Activated CD4-positive, alpha-beta T cell treated with anti-CD3 and anti-CD28 coated beads, Interleukin-2, Interleukin-6, amounts not matched to agents 100 ng/mL and 50 ng/mL, durations not matched to agents 16 hours and 8 hours (primary cell): ENCODE measurements around the gene FHIP2A.
"Not testable (repeated sequence)": the region's sequence is repeated elsewhere in the genome, so short reads cannot be mapped to it uniquely, and the experiment has no call there.

ENCODE experiments used
- DNase-seq: peaks from one replicate; pipeline ENCODE4 v3.0.0-alpha.2; 2020

FHIP2A gene, protein sequence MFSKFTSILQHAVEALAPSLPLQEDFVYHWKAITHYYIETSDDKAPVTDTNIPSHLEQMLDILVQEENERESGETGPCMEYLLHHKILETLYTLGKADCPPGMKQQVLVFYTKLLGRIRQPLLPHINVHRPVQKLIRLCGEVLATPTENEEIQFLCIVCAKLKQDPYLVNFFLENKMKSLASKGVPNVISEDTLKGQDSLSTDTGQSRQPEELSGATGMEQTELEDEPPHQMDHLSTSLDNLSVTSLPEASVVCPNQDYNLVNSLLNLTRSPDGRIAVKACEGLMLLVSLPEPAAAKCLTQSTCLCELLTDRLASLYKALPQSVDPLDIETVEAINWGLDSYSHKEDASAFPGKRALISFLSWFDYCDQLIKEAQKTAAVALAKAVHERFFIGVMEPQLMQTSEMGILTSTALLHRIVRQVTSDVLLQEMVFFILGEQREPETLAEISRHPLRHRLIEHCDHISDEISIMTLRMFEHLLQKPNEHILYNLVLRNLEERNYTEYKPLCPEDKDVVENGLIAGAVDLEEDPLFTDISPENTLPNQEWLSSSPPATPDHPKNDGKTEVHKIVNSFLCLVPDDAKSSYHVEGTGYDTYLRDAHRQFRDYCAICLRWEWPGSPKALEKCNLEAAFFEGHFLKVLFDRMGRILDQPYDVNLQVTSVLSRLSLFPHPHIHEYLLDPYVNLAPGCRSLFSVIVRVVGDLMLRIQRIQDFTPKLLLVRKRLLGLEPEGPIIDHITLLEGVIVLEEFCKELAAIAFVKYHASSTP

DNA sequence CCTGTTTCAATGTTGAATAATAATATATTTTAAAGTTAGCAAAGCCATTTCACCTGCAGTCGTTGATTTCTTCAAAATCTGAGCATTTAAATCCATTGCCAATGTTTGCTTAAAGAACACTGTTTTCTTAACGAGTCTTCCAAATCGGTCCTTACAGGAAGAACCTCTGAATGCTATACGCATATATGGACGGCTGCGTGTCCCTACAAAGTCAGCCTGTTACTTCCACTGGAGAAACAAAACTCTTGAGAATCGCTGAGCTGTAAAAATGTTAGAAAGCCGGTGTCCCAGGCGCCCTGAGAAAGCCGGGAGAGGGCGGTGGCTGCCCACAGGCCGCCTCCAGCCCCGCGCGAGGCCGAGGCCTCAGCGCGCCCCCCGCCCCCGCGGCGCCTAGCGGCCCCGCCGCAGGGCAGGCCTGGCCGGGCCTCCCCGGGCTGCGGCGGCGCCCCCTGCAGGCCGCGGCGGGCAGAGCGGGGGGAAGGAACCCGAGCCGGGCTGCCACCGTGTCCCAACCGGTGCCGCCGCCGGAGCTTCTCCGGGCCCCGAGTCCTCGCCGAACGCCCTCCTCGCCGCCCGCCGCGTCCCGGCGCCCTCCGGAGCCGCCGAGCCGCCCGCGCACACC, at the start of gene FHIP2A:
TSS of gene FHIP2A (plus strand) at position 488 of the 622 bp plus-strand sequence. CDS start 299 bp downstream, outside the sequence.
- peak; percentile 91 for DNase-seq

DNA sequence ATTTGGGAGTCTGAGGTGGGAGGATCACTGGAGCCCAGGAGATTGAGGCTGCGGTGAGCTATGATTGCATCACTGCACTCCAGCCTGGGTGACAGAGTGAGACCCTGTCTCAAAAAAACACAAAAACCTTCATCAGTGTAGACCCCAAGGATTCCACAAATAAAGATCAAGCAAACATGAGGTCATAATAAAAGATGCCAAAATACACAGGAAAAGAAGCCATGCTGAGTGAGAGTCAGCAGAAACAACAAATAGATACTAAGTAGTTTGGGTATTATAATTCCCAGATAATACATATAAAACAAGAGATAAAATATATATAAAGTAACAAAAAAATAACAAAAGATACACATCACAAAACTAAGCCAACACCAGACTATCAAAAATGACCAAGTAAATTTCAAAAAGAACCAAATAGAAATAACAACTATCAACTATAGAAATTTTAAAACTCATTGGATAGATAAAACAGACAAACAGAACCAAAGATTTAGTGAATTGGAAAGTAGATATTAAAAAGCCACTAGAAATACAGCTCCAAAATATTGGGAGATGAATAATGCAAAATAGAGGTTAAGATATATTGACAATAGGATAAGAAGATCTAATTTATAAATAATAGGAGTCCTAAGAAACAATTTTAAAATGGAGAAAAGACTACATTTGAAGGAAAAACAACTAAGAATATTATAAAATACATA, 48.9 kb upstream of the FHIP2A start:
- DNase-seq: no peak

DNA sequence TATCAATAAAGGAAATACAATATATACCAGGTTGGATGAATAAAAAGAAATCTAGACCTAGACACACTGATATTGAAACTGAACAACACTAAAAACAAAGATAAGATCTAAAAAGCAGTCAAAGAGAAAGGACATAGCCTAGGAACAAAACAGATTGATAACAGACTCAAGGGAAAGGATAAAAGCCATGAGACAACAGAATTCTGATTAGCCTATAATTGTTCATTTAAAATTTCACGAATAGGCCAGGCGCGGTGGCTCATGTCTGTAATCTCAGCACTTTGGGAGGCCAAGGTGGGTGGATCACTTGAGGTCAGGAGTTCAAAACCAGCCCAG, 48.4 kb upstream of the FHIP2A start:
- peak; percentile 11 for DNase-seq

DNA sequence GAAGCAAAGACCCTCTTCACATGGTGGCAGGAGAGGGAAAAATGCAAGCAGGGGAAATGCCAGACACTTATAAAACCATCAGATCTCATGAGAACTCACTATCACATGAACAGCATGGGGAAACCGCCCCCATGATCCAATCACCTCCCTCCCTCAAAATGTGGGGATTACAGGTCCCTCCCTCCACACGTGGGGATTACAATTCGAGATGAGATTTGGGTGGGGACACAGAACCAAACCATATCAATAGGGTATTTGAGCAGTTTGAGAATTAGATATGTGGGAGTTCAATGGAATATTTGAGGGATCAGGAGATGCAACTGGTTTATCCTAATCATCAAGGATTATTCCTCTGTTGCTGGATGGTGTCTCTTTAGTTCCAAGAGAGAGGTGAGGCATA, 46.5 kb upstream of the FHIP2A start:
- DNase-seq: not testable (repeated sequence)

DNA sequence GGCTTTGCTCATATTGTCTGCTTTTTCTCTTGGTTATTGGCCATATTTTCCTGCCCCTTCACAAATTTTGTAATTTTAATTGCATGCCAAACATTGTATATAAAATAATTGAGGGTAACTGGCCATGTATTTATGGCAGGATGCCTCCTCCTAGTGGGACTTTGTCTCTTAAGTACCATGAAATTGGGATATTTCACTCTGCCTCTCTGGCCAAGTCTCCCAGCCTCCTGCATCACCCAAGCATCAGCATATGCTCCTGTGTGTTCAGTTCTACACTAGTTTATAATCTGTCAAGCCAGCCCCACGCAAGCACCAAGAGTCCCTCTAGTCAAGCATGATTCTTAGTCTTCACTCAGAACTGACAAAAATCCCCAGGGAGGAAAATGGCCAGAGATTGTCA, 44.2 kb upstream of the FHIP2A start:
- DNase-seq: no peak

DNA sequence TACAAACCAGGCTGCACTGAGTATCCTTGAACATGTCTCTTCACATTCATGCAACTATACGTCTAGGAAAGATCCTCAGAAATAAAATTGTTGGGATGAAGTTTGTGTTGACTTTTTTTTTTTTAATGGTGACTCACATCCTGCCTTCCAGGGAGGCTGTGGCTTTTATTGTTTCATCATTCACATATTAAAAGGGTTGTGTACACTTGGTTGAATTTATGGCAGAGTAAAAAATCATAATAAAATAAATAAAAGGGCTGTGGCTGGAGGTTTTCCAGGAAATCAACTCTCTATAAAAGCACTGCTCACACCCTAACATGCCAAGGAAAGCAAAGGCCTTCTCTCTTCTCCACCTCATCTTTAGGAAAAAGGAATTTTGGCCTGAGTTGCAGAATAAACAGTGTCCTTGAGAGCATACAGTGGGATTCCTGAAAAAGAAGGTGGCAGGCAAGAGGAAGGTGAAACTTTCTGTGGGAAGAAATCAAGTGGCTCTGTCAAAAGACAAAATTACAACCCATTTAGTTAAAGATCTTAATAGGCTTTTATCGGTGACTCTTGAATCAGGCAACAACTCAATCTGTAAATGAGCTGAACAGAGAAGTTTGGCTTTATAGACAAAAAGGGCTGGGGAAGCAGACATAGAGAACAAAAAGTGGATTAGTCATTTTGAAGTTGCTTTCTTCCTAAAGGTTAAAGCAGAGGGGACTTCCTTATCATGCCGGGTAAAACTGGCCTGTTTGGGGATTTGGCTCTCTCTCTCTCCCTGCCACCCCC, 41.6 kb upstream of the FHIP2A start:
- no peak for DNase-seq

DNA sequence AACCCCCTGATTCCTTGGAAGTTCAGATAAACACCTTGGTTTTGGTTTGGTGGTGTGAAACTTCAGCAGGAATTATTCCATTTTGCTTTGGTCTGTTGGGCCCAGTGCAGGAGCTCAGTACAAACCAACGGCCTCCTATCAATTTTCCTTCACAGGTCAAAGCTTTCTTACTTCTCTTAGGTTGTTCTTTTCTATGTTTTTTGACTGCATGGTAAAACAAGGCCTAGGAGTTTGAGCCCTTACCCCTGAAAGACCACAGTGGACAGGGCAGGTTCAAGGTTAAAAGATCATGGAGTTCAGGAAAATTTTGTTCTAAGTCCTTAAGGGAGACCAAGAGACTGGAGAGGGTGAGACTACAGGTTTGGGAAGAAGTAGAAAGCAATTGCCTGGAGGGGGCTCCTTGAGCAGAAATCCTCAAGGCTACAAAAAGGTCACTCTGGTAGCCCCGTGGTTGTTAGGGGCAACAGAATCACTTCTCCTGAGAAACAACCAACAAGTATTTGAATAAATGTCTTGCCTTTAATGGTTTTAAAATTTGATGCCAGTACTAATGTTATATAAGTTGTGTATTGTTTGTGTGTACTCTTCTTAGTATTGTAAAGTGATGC, 40.9 kb upstream of the FHIP2A start:
- DNase-seq: no peak

DNA sequence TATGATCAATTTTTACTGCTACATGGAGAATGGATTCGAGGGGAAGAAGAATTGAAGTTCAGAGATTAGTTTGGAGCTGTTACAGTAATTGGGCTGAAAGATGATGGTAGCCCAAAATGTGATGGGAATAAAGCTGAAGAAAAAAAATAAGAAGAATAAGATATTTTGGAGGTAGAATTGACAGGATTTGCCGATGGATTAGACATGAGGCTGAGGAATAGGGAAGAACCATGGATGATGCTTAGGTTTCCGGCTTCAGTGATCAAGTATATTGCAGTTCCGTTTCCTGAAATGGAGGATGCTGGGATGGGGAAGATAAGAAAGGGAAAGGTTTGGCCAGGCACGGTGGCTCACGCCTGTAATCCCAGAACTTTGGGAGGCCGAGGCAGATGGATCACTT, 38.9 kb upstream of the FHIP2A start:
- no peak for DNase-seq

DNA sequence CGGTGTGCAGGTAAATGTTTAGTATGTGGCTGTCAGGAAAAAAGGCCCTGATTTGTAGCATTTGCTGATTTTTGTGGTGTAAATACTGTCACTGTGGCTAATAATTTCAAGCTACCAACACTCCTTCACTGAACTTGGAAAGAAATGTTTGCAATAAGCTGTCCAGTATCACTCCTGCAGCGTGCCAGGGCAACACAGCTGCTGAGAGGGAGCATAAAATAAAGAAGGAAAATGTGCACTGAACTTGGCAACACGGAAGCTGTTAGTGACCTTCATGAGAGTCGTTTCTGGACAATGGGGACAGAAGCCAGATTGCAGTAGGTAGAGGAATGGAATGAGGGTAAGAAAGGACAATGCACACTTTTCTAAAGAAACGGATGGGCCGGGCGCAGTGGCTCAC, 37.9 kb upstream of the FHIP2A start:
- DNase-seq: no peak

DNA sequence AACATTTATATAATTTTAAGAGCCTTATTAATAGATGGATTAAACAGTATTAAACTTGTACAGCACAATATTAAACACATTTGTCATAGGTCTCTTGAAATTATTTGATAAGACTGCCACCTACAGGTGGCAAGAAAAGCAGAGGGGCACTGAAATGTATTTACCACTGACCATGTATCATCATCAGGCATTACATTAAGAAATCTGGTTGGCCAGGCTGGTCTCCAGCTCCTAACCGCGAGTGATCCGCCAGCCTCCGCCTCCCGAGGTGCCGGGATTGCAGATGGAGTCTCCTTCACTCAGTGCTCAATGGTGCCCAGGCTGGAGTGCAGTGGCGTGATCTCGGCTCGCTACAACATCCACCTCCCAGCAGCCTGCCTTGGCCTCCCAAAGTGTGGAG, 35.1 kb upstream of the FHIP2A start:
- DNase-seq: peak; percentile 45

DNA sequence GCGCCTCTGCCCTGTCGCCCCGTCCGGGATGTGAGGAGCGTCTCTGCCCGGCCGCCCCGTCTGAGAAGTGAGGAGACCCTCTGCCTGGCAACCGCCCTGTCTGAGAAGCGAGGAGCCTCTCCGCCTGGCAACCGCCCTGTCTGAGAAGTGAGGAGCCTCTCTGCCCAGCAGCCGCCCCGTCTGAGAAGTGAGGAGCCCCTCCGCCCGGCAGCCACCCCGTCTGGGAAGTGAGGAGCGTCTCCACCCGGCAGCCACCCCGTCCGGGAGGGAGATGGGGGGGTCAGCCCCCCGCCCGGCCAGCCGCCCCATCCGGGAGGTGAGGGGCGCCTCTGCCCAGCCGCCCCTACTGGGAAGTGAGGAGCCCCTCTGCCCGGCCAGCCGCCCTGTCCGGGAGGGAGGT, 34.4 kb upstream of the FHIP2A start:
- DNase-seq: not testable (repeated sequence)

DNA sequence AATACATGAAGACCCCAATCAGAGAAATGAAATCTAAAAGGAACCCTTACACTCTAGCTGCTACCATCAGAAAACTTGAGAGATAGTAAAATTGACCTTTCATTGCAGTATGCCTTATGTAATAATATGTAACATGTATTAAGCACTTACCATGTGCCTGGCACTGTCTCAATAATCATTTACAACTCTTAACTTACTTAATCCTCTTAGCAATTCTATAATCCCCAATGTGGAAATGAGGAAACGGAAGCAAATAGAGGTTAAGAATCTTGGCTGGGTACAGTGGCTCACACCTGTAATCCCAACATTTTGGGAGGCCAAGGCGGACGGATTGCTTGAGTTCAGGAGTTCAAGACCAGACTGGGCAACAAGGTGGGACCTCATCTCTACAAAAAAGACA, 29.8 kb upstream of the FHIP2A start:
- no peak for DNase-seq

DNA sequence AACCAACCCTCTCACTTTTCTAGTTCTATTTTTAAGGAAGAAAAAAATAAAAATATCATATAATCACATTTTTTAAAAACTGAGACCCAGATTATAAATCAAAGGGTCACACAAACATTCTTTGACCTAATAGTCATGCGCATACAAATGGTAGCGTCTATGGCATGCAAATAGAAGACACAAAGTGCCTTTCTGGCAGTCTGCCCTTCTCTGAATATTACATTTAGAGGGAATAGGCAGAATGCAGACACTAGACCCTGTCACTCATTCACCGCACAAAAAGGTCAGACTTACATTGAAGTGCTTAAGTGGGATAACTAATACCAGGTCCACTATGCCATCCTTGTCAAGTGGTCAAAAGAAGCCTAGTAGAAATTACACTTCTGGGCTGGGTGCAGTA, 26.5 kb upstream of the FHIP2A start:
- DNase-seq: no peak

DNA sequence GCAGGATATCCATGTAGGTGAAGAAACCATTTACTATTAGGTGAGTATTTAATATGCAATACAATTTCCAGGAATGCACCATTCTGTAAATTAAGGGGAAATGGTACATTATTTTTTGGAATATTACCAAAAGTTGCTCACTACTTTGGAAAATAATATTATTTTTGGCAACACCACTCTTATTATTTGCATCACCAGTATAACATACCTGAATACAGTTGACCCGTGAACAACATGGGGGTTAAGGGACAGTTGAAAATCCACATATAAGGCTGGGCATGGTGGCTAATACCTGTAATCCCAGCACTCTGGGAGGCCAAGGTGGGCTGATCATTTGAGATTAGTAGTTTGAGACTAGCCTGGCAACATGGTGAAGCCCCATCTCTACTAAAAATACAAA, 21.2 kb upstream of the FHIP2A start:
- DNase-seq: no peak

DNA sequence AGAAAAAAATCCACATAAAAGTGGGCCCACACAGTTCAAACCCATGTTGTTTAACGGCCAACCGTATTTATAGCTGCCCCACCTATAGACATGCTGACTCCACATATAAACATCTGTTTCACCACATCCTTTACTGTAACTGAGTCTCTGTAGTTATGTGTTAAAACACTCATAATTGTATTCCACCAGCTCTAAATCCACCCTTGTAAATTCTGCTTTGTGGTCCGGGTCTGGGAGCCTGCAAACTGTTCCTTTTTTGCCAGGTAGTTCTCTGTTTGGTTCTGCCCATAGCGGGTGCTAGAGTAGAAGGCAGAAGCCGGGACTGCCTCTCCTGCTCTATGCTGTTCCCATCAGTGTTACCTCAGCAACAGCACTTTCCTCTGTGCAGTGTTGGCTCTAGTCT, 20.2 kb upstream of the FHIP2A start:
- peak; percentile 66 for DNase-seq

DNA sequence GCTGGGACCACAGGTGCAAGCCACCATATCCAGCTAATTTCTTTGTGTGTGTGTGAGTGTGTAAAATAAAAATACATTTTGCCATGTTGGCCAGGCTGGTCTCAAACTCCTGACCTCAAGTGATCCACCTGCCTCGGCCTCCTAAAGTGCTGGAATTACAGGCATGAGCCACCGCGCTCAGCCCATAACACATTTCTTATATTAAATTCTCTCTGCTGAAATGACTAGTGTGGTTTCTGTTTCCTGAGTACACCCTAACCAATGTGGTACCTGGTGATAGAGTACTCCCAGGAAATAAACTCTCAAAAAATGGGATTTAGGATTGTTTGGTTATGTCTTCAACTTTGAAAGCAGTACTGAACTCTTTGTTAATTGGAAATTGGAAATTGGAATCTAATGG, 19.4 kb upstream of the FHIP2A start:
- DNase-seq: peak; percentile 50

DNA sequence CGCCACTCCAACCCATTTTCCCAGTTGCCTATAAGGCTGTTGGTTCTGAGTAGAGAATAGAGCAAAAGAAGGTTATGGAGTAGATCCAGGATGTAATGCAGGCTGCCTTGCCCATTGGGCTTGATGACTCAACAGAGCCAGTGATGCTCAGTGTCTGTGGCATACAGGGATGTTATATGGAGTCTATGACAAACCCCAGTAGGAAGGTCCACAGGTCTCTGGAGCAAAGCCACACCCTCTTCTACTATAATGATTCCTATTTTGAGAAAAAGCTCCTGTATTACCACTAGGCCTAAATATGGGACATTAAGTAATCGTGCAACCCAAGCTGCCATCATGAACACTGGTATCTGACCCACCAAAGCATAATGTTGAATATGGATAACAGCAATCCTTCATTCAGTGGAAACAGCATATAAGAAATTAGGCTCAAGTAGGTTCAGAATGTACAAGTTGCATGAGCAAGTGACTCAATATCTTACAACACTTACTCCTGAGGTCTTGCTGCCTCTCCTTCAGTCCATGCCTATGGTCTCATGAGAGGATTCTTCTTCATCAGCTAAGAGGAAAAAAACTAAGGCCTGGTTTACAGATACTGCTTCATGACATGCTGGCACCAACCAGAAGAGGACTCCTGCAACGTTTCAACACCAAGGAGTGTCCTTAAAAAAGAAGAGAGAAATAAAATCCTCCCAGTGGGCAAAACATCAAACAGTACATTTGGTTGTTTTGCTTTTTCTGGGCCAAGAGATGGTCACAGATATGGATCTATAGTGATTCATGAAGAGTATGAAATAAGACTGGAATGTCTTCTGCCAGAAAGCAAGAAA, 14.8 kb upstream of the FHIP2A start:
- DNase-seq: no peak

DNA sequence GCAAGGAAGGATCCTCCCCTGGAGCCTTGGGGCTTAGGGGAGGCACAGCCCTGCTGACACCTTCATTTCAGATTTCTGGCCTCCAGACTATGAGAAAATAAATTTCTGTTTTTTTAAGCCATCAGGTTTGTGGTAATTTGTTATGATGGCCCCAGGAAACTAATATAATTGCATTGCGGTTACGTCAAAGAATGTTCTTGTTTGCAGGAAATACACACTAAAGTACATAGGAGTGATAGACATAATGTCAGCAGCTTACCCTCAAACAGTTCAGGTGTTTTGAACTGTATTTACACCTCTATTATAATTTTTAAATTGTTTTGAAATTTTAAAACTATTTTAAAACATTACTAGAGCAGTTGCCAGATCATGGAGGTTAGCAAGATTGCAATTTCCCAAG, 12.6 kb upstream of the FHIP2A start:
- no peak for DNase-seq

DNA sequence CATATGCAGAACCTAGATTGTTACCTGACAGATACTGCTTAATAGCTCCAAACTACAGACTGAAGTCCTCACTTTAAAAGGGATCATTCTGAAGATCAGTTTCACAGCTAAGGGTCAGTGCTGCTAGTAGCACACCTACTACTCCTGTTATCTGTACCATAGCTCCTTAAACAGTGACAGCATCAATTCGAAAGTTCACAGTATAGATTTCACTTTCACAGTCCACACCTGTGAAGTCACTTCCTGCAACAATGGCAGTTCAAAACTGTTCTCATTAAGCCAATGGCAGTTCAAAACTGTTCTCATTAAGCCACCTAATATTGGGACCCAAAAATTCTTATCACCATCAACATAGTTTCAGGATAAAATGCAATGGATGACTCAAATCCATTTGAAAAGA, 10.7 kb upstream of the FHIP2A start:
- peak; percentile 64 for DNase-seq

DNA sequence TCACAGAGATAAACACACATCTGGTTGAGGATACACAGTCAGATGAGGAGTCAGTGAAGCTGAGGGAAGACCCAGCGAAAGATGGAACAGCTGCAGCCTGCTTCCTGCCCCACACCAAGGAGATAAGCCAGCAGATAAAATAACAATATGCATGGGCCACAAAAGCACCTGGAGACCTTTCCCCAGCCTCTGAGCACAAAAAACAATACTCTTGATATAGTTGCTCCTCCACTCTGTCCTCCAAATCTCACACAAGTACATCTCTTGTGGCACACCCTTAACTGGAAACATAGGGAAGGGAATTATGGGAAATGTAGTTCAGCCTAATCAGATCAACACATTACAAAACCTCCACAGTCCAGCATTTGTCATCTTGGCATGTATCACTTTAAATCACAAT, 9.7 kb upstream of the FHIP2A start:
- peak; percentile 28 for DNase-seq

DNA sequence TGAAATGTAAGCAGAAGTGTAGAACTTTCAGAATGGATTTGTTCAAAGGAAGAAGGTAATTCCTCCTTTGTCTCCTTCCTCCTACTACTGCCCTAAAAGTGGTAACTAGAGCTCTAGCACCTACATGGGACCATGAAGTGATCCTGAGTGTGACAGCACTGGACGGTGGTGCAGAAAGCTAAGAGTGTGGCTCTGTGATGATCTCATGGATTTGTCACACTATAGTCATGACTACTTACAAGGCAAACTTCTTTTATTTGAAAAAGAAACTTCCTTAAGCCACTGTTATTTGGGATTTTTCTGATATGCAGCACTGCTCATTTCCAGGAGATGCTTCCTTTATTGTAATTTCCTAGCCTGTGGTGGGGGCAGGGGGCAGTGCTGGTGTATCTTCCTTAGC, 5.8 kb upstream of the FHIP2A start:
- no peak for DNase-seq
